ENCODE measurements around the gene EIF4B.
"Not testable (repeated sequence)": the region's sequence is repeated elsewhere in the genome, so short reads cannot be mapped to it uniquely, and the experiment has no call there.

The EIF4B gene

GRCh38 chr12:52976574-52977071 lies 29.6 kb upstream of the EIF4B start:
- H3K9ac ChIP-seq (ENCODE audit: low read depth, low read length) = no peak overlapping the region
- peaks cover 8% of the 10 kb centered on the region for H3K4me1 ChIP-seq (ENCODE audit: control insufficient read depth, insufficient read depth, low read length)
- no peaks in the 10 kb centered on the region for H3K9me3 ChIP-seq (ENCODE audit: control insufficient read depth, insufficient read depth, low read length)
- no peak overlapping the region for H3K4me3 ChIP-seq (ENCODE audit: low read depth, low read length)
- no peaks in the 10 kb centered on the region for H3K27me3 ChIP-seq (ENCODE audit: control insufficient read depth, insufficient read depth, low read length)
- H3K36me3 ChIP-seq (ENCODE audit: control insufficient read depth, insufficient read depth, low read length) = no peaks in the 10 kb centered on the region

GRCh38 chr12:52977170-52977569 lies 29.1 kb upstream of the EIF4B start:
- Histone ChIP-seq H3K9me3 (ENCODE audit: control insufficient read depth, insufficient read depth, low read length) (no peaks in the 10 kb centered on the region), H3K9ac (ENCODE audit: low read depth, low read length) (no peak overlapping the region), H3K4me3 (ENCODE audit: low read depth, low read length) (no peak overlapping the region), H3K27me3 (ENCODE audit: control insufficient read depth, insufficient read depth, low read length) (no peaks in the 10 kb centered on the region), H3K36me3 (ENCODE audit: control insufficient read depth, insufficient read depth, low read length) (no peaks in the 10 kb centered on the region), H3K4me1 (ENCODE audit: control insufficient read depth, insufficient read depth, low read length) (peaks cover 4% of the 10 kb centered on the region)

GRCh38 chr12:52980096-52980649 lies 26.1 kb upstream of the EIF4B start:
- Histone ChIP-seq H3K27me3 (ENCODE audit: control insufficient read depth, insufficient read depth, low read length) (no peaks in the 10 kb centered on the region), H3K4me3 (ENCODE audit: low read depth, low read length) (no peak overlapping the region), H3K9me3 (ENCODE audit: control insufficient read depth, insufficient read depth, low read length) (no peaks in the 10 kb centered on the region), H3K9ac (ENCODE audit: low read depth, low read length) (no peak overlapping the region), H3K36me3 (ENCODE audit: control insufficient read depth, insufficient read depth, low read length) (no peaks in the 10 kb centered on the region), H3K4me1 (ENCODE audit: control insufficient read depth, insufficient read depth, low read length) (peaks cover 4% of the 10 kb centered on the region)

GRCh38 chr12:52980650-52981423 lies 25.4 kb upstream of the EIF4B start:
- H3K27me3 ChIP-seq (ENCODE audit: control insufficient read depth, insufficient read depth, low read length) = no peaks in the 10 kb centered on the region
- peaks cover 4% of the 10 kb centered on the region for H3K4me1 ChIP-seq (ENCODE audit: control insufficient read depth, insufficient read depth, low read length)
- H3K4me3 ChIP-seq (ENCODE audit: low read depth, low read length) = no peak overlapping the region
- no peak overlapping the region for H3K9ac ChIP-seq (ENCODE audit: low read depth, low read length)
- no peaks in the 10 kb centered on the region for H3K36me3 ChIP-seq (ENCODE audit: control insufficient read depth, insufficient read depth, low read length)
- H3K9me3 ChIP-seq (ENCODE audit: control insufficient read depth, insufficient read depth, low read length) = no peaks in the 10 kb centered on the region

GRCh38 chr12:52984136-52984535 lies 22.1 kb upstream of the EIF4B start:
- no peaks in the 10 kb centered on the region for H3K36me3 ChIP-seq (ENCODE audit: control insufficient read depth, insufficient read depth, low read length)
- no peaks in the 10 kb centered on the region for H3K9me3 ChIP-seq (ENCODE audit: control insufficient read depth, insufficient read depth, low read length)
- H3K9ac ChIP-seq (ENCODE audit: low read depth, low read length) = no peak overlapping the region
- no peaks in the 10 kb centered on the region for H3K27me3 ChIP-seq (ENCODE audit: control insufficient read depth, insufficient read depth, low read length)
- H3K4me1 ChIP-seq (ENCODE audit: control insufficient read depth, insufficient read depth, low read length) = no peaks in the 10 kb centered on the region
- H3K4me3 ChIP-seq (ENCODE audit: low read depth, low read length) = no peak overlapping the region

GRCh38 chr12:52988898-52989297 lies 17.4 kb upstream of the EIF4B start:
- no peak overlapping the region for H3K4me3 ChIP-seq (ENCODE audit: low read depth, low read length)
- no peaks in the 10 kb centered on the region for H3K4me1 ChIP-seq (ENCODE audit: control insufficient read depth, insufficient read depth, low read length)
- no peaks in the 10 kb centered on the region for H3K36me3 ChIP-seq (ENCODE audit: control insufficient read depth, insufficient read depth, low read length)
- no peak overlapping the region for H3K9ac ChIP-seq (ENCODE audit: low read depth, low read length)
- H3K27me3 ChIP-seq (ENCODE audit: control insufficient read depth, insufficient read depth, low read length) = no peaks in the 10 kb centered on the region
- H3K9me3 ChIP-seq (ENCODE audit: control insufficient read depth, insufficient read depth, low read length) = no peaks in the 10 kb centered on the region

GRCh38 chr12:52990206-52990605 lies 16.1 kb upstream of the EIF4B start:
- H3K27me3 ChIP-seq (ENCODE audit: control insufficient read depth, insufficient read depth, low read length) = no peaks in the 10 kb centered on the region
- H3K4me3 ChIP-seq (ENCODE audit: low read depth, low read length) = no peak overlapping the region
- no peaks in the 10 kb centered on the region for H3K36me3 ChIP-seq (ENCODE audit: control insufficient read depth, insufficient read depth, low read length)
- no peaks in the 10 kb centered on the region for H3K4me1 ChIP-seq (ENCODE audit: control insufficient read depth, insufficient read depth, low read length)
- H3K9me3 ChIP-seq (ENCODE audit: control insufficient read depth, insufficient read depth, low read length) = no peaks in the 10 kb centered on the region
- no peak overlapping the region for H3K9ac ChIP-seq (ENCODE audit: low read depth, low read length)

GRCh38 chr12:52992240-52992639 lies 14.0 kb upstream of the EIF4B start:
- H3K9me3 ChIP-seq (ENCODE audit: control insufficient read depth, insufficient read depth, low read length); H3K9ac ChIP-seq (ENCODE audit: low read depth, low read length); H3K4me3 ChIP-seq (ENCODE audit: low read depth, low read length); H3K27me3 ChIP-seq (ENCODE audit: control insufficient read depth, insufficient read depth, low read length); H3K4me1 ChIP-seq (ENCODE audit: control insufficient read depth, insufficient read depth, low read length); H3K36me3 ChIP-seq (ENCODE audit: control insufficient read depth, insufficient read depth, low read length): not testable (repeated sequence)

GRCh38 chr12:52992699-52993557 lies 13.3 kb upstream of the EIF4B start:
- H3K27me3 ChIP-seq (ENCODE audit: control insufficient read depth, insufficient read depth, low read length) = no peaks in the 10 kb centered on the region
- H3K9ac ChIP-seq (ENCODE audit: low read depth, low read length) = no peak overlapping the region
- no peaks in the 10 kb centered on the region for H3K36me3 ChIP-seq (ENCODE audit: control insufficient read depth, insufficient read depth, low read length)

GRCh38 chr12:52993558-52993869 lies 12.7 kb upstream of the EIF4B start:
- Histone ChIP-seq H3K4me1 (ENCODE audit: control insufficient read depth, insufficient read depth, low read length) (no peaks in the 10 kb centered on the region), H3K9ac (ENCODE audit: low read depth, low read length) (no peak overlapping the region), H3K27me3 (ENCODE audit: control insufficient read depth, insufficient read depth, low read length) (no peaks in the 10 kb centered on the region), H3K4me3 (ENCODE audit: low read depth, low read length) (no peak overlapping the region), H3K9me3 (ENCODE audit: control insufficient read depth, insufficient read depth, low read length) (no peaks in the 10 kb centered on the region), H3K36me3 (ENCODE audit: control insufficient read depth, insufficient read depth, low read length) (no peaks in the 10 kb centered on the region)

More at GRCh38 chr12:52992699-52993557, 13.3 kb upstream of the EIF4B start:
- no peaks in the 10 kb centered on the region for H3K9me3 ChIP-seq (ENCODE audit: control insufficient read depth, insufficient read depth, low read length)
- H3K4me3 ChIP-seq (ENCODE audit: low read depth, low read length) = no peak overlapping the region
- no peaks in the 10 kb centered on the region for H3K4me1 ChIP-seq (ENCODE audit: control insufficient read depth, insufficient read depth, low read length)

- Histone ChIP-seq H3K9ac (ENCODE audit: low read depth, low read length) (no peak overlapping the region), H3K4me1 (ENCODE audit: control insufficient read depth, insufficient read depth, low read length) (peaks cover 3% of the 10 kb centered on the region), H3K36me3 (ENCODE audit: control insufficient read depth, insufficient read depth, low read length) (peaks cover 3% of the 10 kb centered on the region)
Observed at GRCh38 chr12:53004178-53004577, 2.1 kb upstream of the EIF4B start.

More at GRCh38 chr12:53004178-53004577, 2.1 kb upstream of the EIF4B start:
- H3K9me3 ChIP-seq (ENCODE audit: control insufficient read depth, insufficient read depth, low read length) = no peaks in the 10 kb centered on the region
- H3K4me3 ChIP-seq (ENCODE audit: low read depth, low read length) = peak overlapping the region; percentile 98
- H3K27me3 ChIP-seq (ENCODE audit: control insufficient read depth, insufficient read depth, low read length) = no peaks in the 10 kb centered on the region

All from iPS-15b (cell line).